GM12878 (cell line): ENCODE data around the gene HMCN1.

Experiments
- CBX5 ChIP-seq: sonication (generic); IDR thresholded peaks from 2 replicates; pipeline ENCODE4 v1.6.1; 2016; ENCODE audit warnings: low read depth, moderate library complexity, mild to moderate bottlenecking, inconsistent platforms
- CTCF ChIP-seq, 3 experiments: IDR thresholded peaks in 2 of 3; conservative IDR thresholded peaks in 1 of 3; 2 replicates each; pipeline ENCODE4 v1.5.1; 2011; ENCODE audit warnings: low read depth in 3 of 3, low read length in 3 of 3, mild to moderate bottlenecking in 3 of 3, control low read depth in 2 of 3, moderate library complexity in 2 of 3, inconsistent platforms in 1 of 3, mixed read lengths in 1 of 3; ENCODE audit not compliant: control insufficient read depth in 2 of 3, insufficient read depth in 1 of 3; ENCODE audit errors: extremely low read depth in 1 of 3
- EP300 ChIP-seq, 2 experiments: fragments of 150-350 bp in 1 of 2; IDR thresholded peaks; 2 replicates each; pipeline ENCODE4 v1.6.1; 2011 to 2012; ENCODE audit warnings: low read depth in 2 of 2, low read length in 2 of 2, borderline replicate concordance in 1 of 2, improper control_type of control experiment in 1 of 2, inconsistent platforms in 1 of 2; ENCODE audit not compliant: control insufficient read depth in 1 of 2
- FOS ChIP-seq: IDR thresholded peaks from 3 replicates; pipeline ENCODE4 v1.6.1; 2011; ENCODE audit warnings: borderline replicate concordance; ENCODE audit not compliant: insufficient read length; ENCODE audit errors: extremely low read depth
- GABPA ChIP-seq: IDR thresholded peaks from 2 replicates; pipeline ENCODE4 v1.6.1; 2014; ENCODE audit warnings: antibody characterized with exemption, low read depth, mild to moderate bottlenecking, inconsistent platforms
- HDAC6 ChIP-seq: fragments of 200-600 bp; sonication (generic); IDR thresholded peaks from one replicate; pipeline ENCODE4 v1.8.0; 2017; ENCODE audit warnings: antibody characterized with exemption; ENCODE audit not compliant: unreplicated experiment
- LARP7 ChIP-seq: fragments of 450-650 bp; IDR thresholded peaks from 2 replicates; pipeline ENCODE4 v1.6.1; 2017; ENCODE audit warnings: mild to moderate bottlenecking
- NFYA ChIP-seq: IDR thresholded peaks from 2 replicates; pipeline ENCODE4 v1.6.1; 2011; ENCODE audit warnings: low read depth, mild to moderate bottlenecking, low read length, improper control_type of control experiment, borderline replicate concordance
- POLR2A ChIP-seq: IDR thresholded peaks from 2 replicates; pipeline ENCODE4 v1.6.1; 2011; ENCODE audit warnings: low read depth, mild to moderate bottlenecking, low read length
- POLR2AphosphoS5 ChIP-seq: IDR thresholded peaks from 2 replicates; pipeline ENCODE4 v1.6.1; 2011; ENCODE audit warnings: mild to moderate bottlenecking, low read length, inconsistent platforms
- ZNF592 ChIP-seq: fragments of 450-650 bp; IDR thresholded peaks from 2 replicates; pipeline ENCODE4 v1.6.1; 2017; ENCODE audit warnings: mild to moderate bottlenecking, moderate library complexity

GRCh38 chr1:185695299-185695698, 38.9 kb upstream of the HMCN1 start:
- TF ChIP-seq ZNF592 (no peak), CBX5 (no peak), GABPA (no peak), FOS (no peak), POLR2AphosphoS5 (no peak), CTCF (IDR thresholded peaks at IDR 0.05 in 2 of 3, conservative IDR thresholded peaks at IDR 0.05 in 1 of 3; ENCODE audit: control insufficient read depth in 2 of 3, extremely low read depth in 1 of 3, insufficient read depth in 1 of 3, low read depth in 3 of 3, low read length in 3 of 3) (no peak; a peak in 1 of 6 replicates), POLR2A (no peak), LARP7 (no peak), HDAC6 (no peak), EP300 (IDR thresholded peaks at IDR 0.05; ENCODE audit: borderline replicate concordance in 1 of 2, control insufficient read depth in 1 of 2, low read depth in 2 of 2, low read length in 2 of 2) (no peak), NFYA (no peak)
